ENCODE measurements around the gene PFKFB2.

Gene PFKFB2

GRCh38 chr1:207030522-207031009 is 22.5 kb upstream of the PFKFB2 start:
- Histone ChIP-seq H3K27ac (replicated peaks) (no peak overlapping the region), H3K27me3 (ENCODE audit: insufficient read depth, poor library complexity, severe bottlenecking) (no peaks in the 10 kb centered on the region), H3K4me3 (replicated peaks; ENCODE audit: insufficient read depth, low read length) (no peak overlapping the region)
- no peak for TF ChIP-seq SPI1 (IDR thresholded peaks at IDR 0.05; ENCODE audit: borderline replicate concordance, low read depth)
- TF ChIP-seq GABPA (IDR thresholded peaks at IDR 0.05; ENCODE audit: low read depth), result no peak
- no peak for TF ChIP-seq POLR2AphosphoS5 (IDR thresholded peaks at IDR 0.05; ENCODE audit: low read depth)
- TF ChIP-seq CTCF (IDR thresholded peaks at IDR 0.05; ENCODE audit: insufficient read depth, low read length), result no peak
- no peak for TF ChIP-seq REST (IDR thresholded peaks at IDR 0.05; ENCODE audit: insufficient replicate concordance, low read depth)
- no peak for DNase-seq (ENCODE audit: low read depth in 1 of 2, low spot score in 1 of 2)

- TF ChIP-seq POLR2AphosphoS5 (IDR thresholded peaks at IDR 0.05; ENCODE audit: low read depth) (no peak), SPI1 (IDR thresholded peaks at IDR 0.05; ENCODE audit: borderline replicate concordance, low read depth) (no peak), CTCF (IDR thresholded peaks at IDR 0.05; ENCODE audit: insufficient read depth, low read length) (no peak), GABPA (IDR thresholded peaks at IDR 0.05; ENCODE audit: low read depth) (no peak), REST (IDR thresholded peaks at IDR 0.05; ENCODE audit: insufficient replicate concordance, low read depth) (no peak)
- no peak overlapping the region for H3K4me3 ChIP-seq (replicated peaks; ENCODE audit: insufficient read depth, low read length)
- H3K27me3 ChIP-seq (ENCODE audit: insufficient read depth, poor library complexity, severe bottlenecking), result no peaks in the 10 kb centered on the region
- no peak overlapping the region for H3K27ac ChIP-seq (replicated peaks)
- no peak for DNase-seq (ENCODE audit: low read depth in 1 of 2, low spot score in 1 of 2)
These were observed 22.1 kb upstream of the PFKFB2 start for GRCh38 chr1:207031016-207031415.

- Histone ChIP-seq H3K27me3 (ENCODE audit: insufficient read depth, poor library complexity, severe bottlenecking) (no peaks in the 10 kb centered on the region), H3K27ac (replicated peaks) (no peak overlapping the region), H3K4me3 (replicated peaks; ENCODE audit: insufficient read depth, low read length) (no peak overlapping the region)
- TF ChIP-seq POLR2AphosphoS5 (IDR thresholded peaks at IDR 0.05; ENCODE audit: low read depth) (no peak), CTCF (IDR thresholded peaks at IDR 0.05; ENCODE audit: insufficient read depth, low read length) (no peak), REST (IDR thresholded peaks at IDR 0.05; ENCODE audit: insufficient replicate concordance, low read depth) (no peak), SPI1 (IDR thresholded peaks at IDR 0.05; ENCODE audit: borderline replicate concordance, low read depth) (no peak), GABPA (IDR thresholded peaks at IDR 0.05; ENCODE audit: low read depth) (no peak)
- no peak for DNase-seq (ENCODE audit: low read depth in 1 of 2, low spot score in 1 of 2)
These were observed 21.3 kb upstream of the PFKFB2 start for GRCh38 chr1:207031632-207032264.

All from HL-60 (cell line).